SH-SY5Y (cell line): ENCODE data around the gene THRB.

Source experiments
- GATA2 ChIP-seq: IDR thresholded peaks from 2 replicates; pipeline ENCODE4 v1.6.1; 2011; ENCODE audit warnings: mild to moderate bottlenecking, low read depth, low read length
- GATA3 ChIP-seq: IDR thresholded peaks from 2 replicates; pipeline ENCODE4 v1.6.1; 2011; ENCODE audit warnings: low read depth, mild to moderate bottlenecking, low read length, moderate library complexity

THRB gene

DNA sequence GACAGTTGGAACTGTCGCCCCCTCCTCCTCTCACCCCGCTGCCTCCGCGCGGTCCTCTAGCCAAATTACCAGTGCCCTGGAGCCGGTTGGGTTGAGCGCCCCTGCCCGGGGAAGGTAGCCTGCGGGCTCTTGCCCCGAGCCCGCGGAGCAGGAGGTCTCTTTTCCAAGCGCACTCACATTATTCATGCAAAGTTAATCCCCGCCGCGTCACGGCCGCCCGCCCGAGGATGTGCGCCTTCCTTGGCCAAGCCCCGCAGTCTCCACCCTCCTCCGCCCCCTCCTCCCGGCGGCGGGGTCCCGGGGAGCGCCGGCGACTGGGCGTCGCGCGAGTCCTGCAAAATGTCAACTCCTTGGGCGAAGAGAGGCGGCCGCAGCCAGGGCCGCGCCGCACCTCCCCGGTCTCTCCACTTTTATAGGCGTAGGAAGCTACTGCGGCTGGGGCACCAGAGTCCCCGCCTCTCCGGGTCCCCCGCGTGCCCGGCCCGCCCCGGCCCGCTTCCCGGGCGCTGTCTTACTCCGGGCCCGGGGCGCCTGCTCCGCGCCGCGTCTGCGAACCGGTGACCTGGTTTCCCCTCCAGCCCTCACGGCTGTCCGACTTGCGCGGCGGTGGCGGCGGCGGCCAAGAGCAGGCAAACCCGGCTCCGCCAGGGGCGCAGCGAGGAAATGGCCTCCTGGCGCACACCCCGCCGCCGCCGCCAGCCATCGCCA lies at the start of gene THRB:
TSS of gene THRB (minus strand) at position 233 of the 708 bp plus-strand sequence.
- TF ChIP-seq GATA2: no peak
- no peak for TF ChIP-seq GATA3

DNA sequence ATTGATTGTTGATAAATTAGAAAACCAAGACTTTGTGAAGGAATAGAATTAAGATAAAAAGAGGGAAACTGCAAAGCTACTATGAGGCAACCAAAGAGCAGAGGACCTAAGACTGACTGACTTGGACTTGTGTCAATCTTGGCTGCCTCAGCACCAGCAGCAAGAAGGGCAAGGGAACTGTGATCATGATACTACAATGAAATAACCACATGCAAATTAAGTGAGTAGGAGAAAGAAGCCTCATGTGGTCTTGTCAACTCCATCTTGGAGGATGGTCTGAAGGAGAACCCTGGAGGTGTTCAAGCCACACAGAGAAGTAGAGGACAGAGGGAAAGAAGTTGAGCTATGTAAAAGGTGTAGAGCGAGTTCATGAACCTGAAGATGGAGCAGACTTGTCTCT lies 47.3 kb upstream of the THRB start:
- TF ChIP-seq GATA2 (no peak), GATA3 (no peak)

DNA sequence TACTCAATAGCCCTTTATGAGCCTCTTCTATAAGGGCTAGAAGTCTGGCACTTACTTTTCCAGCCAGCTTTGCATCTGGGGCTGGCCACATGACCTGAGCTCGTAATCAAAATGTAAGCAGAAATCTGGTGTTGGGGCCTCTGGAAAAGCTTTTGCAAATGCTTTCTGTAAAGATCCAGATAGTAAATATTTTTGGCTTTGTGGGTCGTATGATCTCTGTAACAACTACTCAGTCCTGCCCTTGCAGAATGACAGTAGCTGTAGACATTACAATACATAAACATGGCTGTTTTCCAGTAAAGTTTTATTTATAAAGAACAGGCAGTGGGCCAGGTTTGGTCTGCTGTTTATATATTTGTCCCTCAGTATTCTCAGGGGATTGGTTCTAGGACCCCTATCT lies 46.2 kb upstream of the THRB start:
- no peak for TF ChIP-seq GATA2
- TF ChIP-seq GATA3: no peak

DNA sequence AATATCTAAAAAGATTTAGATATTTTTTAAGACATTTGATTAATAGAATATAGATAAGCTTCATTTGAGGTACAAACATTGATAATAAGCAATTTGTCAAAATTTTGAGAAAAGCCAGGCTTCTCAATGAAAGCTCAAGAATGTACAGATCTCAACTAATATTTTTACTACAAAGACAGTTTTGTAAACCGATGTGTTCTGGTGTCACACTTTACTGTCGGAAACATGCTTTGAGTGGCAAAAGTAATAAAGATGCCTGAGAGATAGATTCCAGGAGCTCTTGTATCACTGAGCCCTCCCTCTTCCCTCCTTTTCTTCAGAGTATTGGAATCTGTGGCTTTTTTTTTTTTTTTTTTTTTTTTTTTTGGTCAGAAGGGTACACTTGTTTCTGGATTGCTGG lies 45.0 kb upstream of the THRB start:
- TF ChIP-seq GATA2 (no peak), GATA3 (no peak)

DNA sequence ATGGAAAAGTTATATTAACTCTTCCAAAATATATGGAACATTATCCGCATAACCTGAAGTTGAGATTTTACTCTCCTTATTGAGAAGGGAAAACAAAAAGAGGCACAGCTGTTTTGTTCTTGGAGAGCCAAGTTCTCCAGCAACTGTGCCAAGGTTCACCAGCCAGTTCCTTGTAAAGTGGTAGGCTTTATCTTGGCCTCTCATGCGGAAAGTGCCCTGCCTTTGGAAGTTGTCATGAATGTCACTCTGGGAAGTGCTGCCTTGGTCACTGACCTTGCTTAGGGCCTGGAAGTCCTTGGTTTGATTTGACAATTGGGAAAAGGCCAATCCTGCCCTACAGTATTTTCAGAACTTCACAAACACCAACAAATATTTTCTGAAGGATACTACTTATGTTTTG lies 44.2 kb upstream of the THRB start:
- TF ChIP-seq GATA2 (no peak), GATA3 (no peak)

DNA sequence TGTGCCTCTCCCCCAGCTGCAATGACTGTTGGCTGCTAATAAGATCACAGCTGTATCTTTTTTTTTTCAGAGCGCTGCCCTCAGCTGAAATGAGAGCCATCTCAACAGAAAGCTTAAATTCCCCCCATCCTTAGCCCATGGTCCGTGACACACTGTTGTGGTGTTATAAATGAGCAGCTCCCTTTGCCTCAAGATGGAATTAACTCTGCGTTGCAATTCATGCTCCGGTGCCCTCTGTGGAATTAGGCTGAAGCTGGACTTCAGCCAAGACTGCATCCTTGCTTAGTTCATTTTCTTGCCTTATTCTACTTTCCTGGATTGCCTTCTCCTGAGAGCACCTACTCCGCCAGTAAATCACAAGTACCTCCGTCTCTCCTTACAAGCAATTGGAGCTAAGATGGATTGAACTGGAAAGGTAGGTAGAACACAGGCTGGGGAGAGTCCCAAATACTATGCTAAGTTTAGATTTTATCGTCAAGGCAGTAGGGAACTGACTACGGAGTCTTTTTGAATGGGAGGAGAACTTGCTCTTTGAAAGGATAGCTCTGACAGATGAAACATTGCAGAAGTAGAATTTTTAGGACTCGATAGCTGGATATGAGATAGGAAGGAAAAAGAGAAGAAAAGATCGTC lies 39.0 kb upstream of the THRB start:
- no peak for TF ChIP-seq GATA3
- no peak for TF ChIP-seq GATA2

DNA sequence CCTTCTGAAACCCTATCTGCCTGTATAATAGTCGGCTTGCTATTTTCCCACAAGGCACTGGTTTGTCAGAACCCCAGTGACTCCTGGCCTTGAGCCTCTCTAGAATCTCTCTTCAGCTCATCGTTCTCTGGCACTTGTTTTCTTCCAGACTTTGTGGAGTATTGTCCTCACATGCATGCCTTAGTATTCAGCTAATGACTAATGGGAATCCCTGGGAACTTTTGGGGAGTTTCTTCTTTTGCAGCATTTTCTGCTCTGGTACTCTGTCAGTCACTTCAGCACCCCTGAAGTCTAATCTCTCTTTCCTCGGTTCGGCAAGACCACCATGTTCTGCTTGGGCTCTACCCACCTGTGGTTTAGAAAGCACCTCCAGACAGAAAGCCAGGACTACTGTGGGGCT lies 35.8 kb upstream of the THRB start:
- TF ChIP-seq GATA2 (no peak), GATA3 (no peak)

DNA sequence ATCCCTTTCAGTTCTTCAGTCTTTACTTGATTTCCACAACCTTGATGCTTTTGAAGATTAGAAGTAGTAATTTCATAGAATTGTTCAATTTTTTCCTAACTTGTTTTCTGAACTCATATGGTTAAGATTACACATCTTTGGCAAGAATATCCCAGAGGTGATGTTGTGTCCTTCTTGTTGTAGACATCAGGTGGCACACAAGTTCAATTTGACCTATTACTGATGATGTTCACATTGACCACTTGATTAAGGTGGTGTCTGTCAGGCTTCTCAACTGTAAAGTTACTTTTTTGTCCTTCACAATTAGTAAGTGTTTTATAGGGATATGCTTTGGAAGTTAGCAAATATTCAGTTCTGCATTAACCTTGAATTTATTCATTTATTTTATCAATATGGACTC lies 34.6 kb upstream of the THRB start:
- TF ChIP-seq GATA3: no peak
- no peak for TF ChIP-seq GATA2

DNA sequence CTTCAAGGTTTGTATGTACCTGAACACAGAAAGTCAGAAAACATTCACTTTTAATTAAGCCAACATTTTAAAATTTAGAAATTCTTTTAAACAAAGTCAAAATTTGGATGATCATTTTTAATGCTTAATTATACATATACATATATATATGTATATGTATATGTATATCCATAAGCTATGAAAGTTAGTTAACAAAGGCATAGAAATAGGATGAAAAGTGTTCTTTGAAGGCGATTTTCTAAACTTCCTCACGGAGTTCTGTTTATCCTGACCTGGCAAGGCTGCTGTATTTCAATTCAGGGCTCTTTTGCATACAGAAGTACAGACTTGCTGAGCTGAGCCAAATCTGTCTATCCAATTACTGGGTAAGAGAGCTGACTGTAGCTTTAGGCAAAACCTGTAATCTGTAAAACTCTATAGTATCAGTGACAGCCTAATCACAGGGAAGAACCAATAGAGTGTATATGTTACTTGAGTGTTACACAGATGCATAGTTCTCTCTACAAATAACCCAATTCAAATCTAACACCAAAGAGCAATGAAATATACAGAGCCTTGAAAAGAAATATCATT lies 32.1 kb upstream of the THRB start:
- no peak for TF ChIP-seq GATA2
- no peak for TF ChIP-seq GATA3

DNA sequence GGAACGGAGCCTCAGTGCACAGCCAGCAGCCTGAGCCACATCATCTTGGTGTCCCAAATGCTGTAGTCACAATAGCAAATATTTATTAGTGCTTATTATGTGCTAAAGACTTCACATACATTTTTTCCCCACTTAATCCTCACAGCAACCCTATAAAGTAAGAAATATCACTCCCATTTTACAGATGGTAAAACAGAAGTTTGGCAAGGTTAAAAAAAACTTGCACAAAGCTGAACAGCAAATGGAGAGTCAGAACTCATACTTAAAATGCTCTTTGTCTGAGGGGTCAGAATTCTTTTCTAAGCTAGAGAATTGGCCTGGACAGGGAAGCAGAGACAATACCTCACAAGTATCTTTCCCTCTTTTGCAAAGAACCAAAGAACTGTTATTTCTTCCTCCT lies 30.9 kb upstream of the THRB start:
- TF ChIP-seq GATA3 (no peak), GATA2 (no peak)

DNA sequence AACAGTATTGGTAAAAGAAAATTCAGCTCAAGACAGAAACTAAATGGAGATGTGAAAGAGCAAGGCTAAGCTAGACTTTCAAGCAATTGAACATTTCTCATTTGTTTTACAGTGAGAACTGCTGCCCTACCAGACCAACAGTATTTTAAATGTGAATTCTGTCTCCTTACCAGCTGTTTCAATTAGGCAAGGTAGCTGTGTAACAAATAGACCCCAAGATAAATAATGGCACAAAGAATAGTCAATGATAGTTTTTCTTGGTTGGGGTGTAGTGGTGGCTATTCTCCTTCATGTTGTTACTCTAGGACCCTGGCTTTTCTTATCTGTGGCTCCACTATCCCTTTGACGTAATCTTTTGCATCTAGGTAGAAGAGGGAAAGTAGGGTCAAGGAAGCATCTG lies 30.4 kb upstream of the THRB start:
- TF ChIP-seq GATA3 (no peak), GATA2 (no peak)

DNA sequence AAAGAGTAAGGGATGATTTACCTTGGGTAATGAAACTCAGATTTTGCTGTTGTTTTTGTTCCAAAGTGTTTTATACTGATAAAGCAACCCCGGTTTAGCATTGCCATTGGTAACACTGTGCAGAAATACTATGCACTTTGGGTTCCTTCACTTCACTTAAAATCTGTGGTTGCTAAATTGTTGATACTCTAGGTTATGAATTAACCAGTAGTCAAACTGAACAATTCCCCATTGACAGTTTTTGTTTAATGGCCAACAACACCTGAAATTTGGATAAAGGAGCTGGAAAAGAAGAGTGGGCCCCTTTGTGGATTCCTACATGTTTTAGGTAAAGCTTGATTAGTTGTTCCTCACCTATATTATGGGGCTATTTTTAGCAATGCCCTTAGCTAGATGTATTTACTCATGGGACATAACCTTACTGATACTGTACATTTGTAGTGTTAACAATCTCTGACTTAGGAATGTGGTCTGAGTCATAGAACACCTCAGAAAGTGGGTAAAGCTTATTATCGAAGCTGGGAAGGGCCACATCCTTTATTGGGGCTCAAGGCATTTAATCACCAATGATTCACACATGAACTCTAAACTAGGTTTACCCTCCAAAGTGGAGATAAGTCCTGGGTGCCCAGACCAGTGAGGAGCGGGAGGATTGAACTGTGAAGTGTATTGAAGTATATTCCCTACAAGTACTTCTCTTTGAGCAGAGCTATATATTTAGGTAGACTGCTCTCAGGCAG lies 29.5 kb upstream of the THRB start:
- TF ChIP-seq GATA3 (no peak), GATA2 (no peak)

DNA sequence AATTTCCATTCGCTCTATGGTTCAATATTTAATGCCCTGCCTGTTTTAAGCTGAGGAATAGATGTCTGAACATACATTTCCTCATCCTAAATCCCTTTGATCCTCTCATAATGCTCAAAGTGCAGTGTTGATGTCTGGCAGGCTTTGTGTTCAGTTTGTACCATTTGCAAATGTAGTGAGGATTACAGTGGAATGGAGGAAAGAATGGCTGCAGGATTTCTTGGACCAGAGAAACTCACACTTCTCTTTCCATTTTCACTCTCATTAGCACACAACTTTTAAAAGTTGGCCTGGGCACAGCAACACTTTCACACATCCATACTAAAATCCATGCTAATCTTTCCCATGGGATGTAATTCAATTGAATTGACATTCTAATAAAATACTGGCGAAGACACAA lies 28.6 kb upstream of the THRB start:
- TF ChIP-seq GATA2 (no peak), GATA3 (no peak)

DNA sequence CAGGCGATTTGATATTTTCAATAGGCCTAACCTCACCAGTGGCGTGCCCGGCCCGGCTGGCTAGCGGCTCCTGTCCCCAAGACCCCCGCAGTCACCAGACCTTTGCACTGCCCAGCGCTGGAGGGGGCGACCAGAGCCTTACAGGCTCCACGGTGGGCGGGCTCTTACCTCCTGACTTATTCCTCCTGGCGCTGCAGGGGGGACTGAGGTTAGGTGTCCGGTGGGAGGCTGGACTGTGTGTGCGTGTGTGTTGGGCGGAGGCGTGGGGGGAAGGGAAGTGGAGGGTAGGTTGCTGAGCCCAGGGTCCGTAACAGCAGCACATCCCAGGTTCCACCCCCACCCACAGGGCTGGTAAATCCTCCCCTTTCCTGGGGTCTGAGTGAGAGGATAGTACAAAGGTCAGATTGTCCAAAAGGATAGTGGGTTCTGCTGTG lies 27.5 kb upstream of the THRB start:
- TF ChIP-seq GATA2 (no peak), GATA3 (no peak)
